ENCODE data around the gene SLC5A10. TPM values are rescaled to one million over a fixed set of nuclear protein-coding genes. Genes with fewer than 3 reads are reported as not detected.
"Not testable (repeated sequence)": the region's sequence is repeated elsewhere in the genome, so short reads cannot be mapped to it uniquely, and the experiment has no call there.

The SLC5A10 gene
- total RNA-seq, 4 donors from 2014 or later = not detected

DNA sequence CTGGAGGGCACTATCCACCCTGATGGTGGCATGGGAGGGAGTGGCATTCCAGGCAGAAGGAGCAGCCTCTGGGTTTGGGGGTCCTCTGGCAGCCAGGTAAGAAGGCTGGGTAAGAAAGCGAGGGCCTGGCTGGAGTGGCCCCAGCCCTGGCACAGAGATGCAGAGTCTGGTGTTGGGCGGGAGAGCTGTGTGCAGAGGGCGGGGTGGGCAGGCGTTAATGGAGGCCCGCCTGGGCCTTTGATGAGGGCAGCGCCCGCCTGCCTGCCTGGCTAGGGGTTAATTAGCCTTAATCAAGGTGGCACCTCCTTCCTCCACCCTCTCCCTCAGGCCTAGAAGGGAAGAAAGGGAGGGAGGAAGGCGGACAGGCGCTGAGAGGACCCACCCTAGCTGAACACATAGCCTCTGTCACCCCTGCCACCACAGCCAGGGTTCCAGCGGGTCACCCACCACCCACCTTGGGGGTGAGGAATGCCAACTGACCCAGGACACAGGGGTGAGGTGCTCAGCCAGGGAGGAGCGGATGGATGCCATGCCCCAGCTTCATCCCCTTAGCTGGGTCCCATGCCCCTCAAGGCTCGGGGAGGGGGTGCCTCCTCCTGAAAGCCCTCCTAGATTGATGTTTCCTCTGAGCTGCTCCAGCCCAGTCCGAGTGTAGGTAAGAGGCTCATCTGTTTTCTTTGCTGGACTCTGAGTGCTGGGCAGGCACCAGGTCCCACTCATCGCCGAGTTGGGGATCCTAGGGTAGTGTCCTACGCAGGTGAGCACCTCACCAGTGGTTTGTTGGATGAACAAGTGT, 66.0 kb downstream of the SLC5A10 start:
- Histone ChIP-seq H3K36me3 (no peaks in the 10 kb centered on the region), H3K4me3 (no peak overlapping the region), H3K9me3 (no peaks in the 10 kb centered on the region), H3K27me3 (no peaks in the 10 kb centered on the region), H3K4me1 (no peaks in the 10 kb centered on the region), H3K27ac (no peak overlapping the region)
- intact Hi-C loops (cut with DNase I; ENCODE audit: low total_unique reads) = no loop called here
- no peak for DNase-seq
- TF ChIP-seq POLR2A (IDR thresholded peaks at IDR 0.05) = no peak
- TF ChIP-seq, protein P1, sequence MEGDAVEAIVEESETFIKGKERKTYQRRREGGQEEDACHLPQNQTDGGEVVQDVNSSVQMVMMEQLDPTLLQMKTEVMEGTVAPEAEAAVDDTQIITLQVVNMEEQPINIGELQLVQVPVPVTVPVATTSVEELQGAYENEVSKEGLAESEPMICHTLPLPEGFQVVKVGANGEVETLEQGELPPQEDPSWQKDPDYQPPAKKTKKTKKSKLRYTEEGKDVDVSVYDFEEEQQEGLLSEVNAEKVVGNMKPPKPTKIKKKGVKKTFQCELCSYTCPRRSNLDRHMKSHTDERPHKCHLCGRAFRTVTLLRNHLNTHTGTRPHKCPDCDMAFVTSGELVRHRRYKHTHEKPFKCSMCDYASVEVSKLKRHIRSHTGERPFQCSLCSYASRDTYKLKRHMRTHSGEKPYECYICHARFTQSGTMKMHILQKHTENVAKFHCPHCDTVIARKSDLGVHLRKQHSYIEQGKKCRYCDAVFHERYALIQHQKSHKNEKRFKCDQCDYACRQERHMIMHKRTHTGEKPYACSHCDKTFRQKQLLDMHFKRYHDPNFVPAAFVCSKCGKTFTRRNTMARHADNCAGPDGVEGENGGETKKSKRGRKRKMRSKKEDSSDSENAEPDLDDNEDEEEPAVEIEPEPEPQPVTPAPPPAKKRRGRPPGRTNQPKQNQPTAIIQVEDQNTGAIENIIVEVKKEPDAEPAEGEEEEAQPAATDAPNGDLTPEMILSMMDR (IDR thresholded peaks at IDR 0.05) = no peak

DNA sequence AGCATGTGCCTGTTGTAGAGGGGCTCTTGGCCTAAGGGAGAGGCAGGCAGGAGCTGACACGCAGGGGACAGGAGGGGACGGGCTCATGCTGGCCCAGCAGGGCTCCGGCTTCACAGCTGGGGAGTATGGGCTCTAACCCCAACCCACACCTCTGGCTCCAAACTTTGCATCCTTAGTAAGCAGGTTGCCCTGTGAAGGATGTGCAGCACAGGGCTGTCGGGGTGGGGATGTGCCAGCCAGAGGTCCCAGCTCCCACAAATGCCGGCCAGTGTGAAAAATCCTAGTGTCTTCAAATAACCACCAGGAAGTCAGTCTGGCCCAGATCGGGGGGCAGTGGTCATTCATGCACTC, 66.6 kb downstream of the SLC5A10 start:
- no peaks in the 10 kb centered on the region for H3K27me3 ChIP-seq
- TF ChIP-seq, protein P1 (IDR thresholded peaks at IDR 0.05) = no peak
- TF ChIP-seq POLR2A (IDR thresholded peaks at IDR 0.05) = no peak
- no peaks in the 10 kb centered on the region for H3K9me3 ChIP-seq
- intact Hi-C loops (cut with DNase I; ENCODE audit: low total_unique reads) = no loop called here
- no peaks in the 10 kb centered on the region for H3K36me3 ChIP-seq
- H3K4me1 ChIP-seq = no peaks in the 10 kb centered on the region
- no peak for DNase-seq
- H3K27ac ChIP-seq = no peak overlapping the region
- H3K4me3 ChIP-seq = no peak overlapping the region

DNA sequence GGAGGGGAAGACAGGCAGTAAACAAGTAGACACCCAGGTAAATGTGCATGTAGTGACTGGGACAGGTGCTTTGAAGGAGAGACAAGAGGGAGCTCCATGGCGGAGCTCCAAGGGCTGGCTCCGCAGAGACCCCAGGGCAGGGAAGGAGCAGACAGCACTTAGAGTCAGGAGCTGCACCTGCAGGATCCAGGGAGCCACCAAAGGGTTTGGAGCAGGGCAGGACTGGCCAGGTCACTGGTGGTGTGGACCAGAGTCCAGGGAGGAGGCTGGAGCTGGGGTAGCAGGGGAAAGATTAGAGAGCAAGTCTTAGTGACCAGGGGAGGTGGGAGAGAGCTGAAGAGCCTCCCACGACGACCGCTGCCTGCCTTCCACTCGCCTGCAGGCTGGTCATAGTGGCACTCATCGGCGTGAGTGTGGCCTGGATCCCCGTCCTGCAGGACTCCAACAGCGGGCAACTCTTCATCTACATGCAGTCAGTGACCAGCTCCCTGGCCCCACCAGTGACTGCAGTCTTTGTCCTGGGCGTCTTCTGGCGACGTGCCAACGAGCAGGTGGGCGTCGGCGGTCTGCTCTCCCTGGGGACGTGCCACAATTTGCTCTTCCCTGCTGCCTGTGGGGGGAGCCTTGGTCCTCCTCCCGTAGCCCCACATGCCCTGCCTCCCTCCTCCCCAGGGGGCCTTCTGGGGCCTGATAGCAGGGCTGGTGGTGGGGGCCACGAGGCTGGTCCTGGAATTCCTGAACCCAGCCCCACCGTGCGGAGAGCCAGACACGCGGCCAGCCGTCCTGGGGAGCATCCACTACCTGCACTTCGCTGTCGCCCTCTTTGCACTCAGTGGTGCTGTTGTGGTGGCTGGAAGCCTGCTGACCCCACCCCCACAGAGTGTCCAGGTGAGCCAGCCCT, 67.3 kb downstream of the SLC5A10 start:
- TF ChIP-seq, protein P1 (IDR thresholded peaks at IDR 0.05) = no peak
- TF ChIP-seq POLR2A (IDR thresholded peaks at IDR 0.05) = no peak
- no peak overlapping the region for H3K27ac ChIP-seq
- intact Hi-C loops (cut with DNase I; ENCODE audit: low total_unique reads) = no loop called here
- no peaks in the 10 kb centered on the region for H3K27me3 ChIP-seq
- H3K4me1 ChIP-seq = no peaks in the 10 kb centered on the region
- no peak for DNase-seq
- H3K4me3 ChIP-seq = no peak overlapping the region
- H3K36me3 ChIP-seq = no peaks in the 10 kb centered on the region
- H3K9me3 ChIP-seq = no peaks in the 10 kb centered on the region

DNA sequence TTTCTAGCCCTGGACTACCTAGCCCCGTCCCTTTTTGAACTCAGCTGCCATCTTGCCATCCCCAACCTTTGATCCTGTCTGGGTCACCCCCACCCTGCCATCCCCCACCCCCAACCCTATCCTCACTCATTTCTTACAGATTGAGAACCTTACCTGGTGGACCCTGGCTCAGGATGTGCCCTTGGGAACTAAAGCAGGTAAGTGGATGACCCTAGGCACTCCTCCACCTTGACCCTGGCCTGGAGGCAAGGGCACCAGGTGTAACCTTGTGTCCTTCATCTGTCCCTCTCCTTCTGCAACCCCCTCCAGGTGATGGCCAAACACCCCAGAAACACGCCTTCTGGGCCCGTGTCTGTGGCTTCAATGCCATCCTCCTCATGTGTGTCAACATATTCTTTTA, 68.1 kb downstream of the SLC5A10 start:
- DNase-seq = no peak

GRCh38 chr17:19021011-19021621, 69.2 kb downstream of the SLC5A10 start:
- DNase-seq; H3K27ac ChIP-seq; H3K4me3 ChIP-seq; H3K36me3 ChIP-seq; intact Hi-C loops (cut with DNase I; ENCODE audit: low total_unique reads); H3K9me3 ChIP-seq; H3K27me3 ChIP-seq; H3K4me1 ChIP-seq: not testable (repeated sequence)

More for the DNA sequence above, 68.1 kb downstream of the SLC5A10 start:
- Histone ChIP-seq H3K27me3 (no peaks in the 10 kb centered on the region), H3K4me1 (no peaks in the 10 kb centered on the region), H3K36me3 (no peaks in the 10 kb centered on the region), H3K9me3 (no peaks in the 10 kb centered on the region), H3K4me3 (no peak overlapping the region), H3K27ac (no peak overlapping the region)
- intact Hi-C loops (cut with DNase I; ENCODE audit: low total_unique reads) = no loop called here
- TF ChIP-seq POLR2A (IDR thresholded peaks at IDR 0.05) = no peak
- TF ChIP-seq, protein P1 (IDR thresholded peaks at IDR 0.05) = no peak
